ENCODE measurements around the gene WDR17.

Gene WDR17

DNA sequence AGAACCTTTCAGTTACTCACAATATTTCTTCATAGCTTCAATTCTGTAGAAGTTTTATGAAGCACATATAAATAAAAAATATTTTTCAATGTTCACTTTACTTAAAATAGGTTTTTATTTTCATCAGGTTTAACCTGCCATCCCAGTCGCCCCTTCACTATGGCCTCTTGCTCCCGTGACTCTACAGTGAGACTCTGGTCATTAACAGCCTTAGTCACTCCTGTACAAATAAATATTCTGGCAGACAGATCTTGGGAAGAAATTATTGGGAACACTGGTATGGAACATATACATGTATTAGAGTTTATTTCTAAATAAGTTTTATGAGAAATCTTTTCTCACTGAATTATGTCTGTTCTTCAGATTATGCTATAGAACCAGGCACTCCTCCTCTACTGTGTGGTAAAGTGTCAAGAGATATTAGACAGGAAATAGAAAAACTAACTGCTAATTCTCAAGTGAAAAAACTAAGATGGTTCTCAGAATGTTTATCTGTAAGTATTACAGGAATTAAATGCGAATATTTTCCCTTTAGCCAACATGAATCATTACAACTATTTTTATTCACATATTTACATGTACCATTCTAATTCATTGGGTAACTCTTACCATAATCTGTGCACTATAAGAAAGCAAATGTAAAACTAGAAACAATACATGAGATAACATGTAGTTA, 84.2 kb downstream of the WDR17 start:
- Histone ChIP-seq H2BK120ac (ENCODE audit: low read depth, low read length) (no peak overlapping the region), H3K9ac (ENCODE audit: low read depth, low read length, poor library complexity) (no peak overlapping the region), H3K23ac (ENCODE audit: low read depth, low read length, poor library complexity) (no peak overlapping the region), H2BK5ac (ENCODE audit: low read length) (no peak overlapping the region), H2AK5ac (ENCODE audit: low read depth, low read length) (no peak overlapping the region), H2AFZ (ENCODE audit: low read length) (no peak overlapping the region), H2BK12ac (ENCODE audit: low read length) (no peak overlapping the region), H3K27ac (replicated peaks; ENCODE audit: low read length) (no peak overlapping the region), H3K4me2 (ENCODE audit: insufficient read depth, low read length, poor library complexity, severe bottlenecking) (no peak overlapping the region), H3K18ac (ENCODE audit: low read length) (no peak overlapping the region), H3K36me3 (replicated peaks in 1 of 2; ENCODE audit: control insufficient read depth in 2 of 2, insufficient read depth in 2 of 2, low read length in 2 of 2) (peaks cover 0 to 28% of the 10 kb centered on the region in 2 donors), H2BK15ac (ENCODE audit: low read length) (no peak overlapping the region), H4K91ac (ENCODE audit: low read depth, low read length, poor library complexity) (no peak overlapping the region), H3K14ac (ENCODE audit: low read length) (no peak overlapping the region), H3K4me1 (ENCODE audit: control insufficient read depth in 2 of 2, insufficient read depth in 1 of 2, low read depth in 1 of 2, low read length in 2 of 2) (no peaks in the 10 kb centered on the region), H4K8ac (ENCODE audit: low read depth, low read length) (no peak overlapping the region), H3K4ac (ENCODE audit: low read length) (no peak overlapping the region), H3K9me3 (replicated peaks in 1 of 2; ENCODE audit: control insufficient read depth in 2 of 2, insufficient read depth in 1 of 2, low read depth in 1 of 2, low read length in 2 of 2) (no peaks in the 10 kb centered on the region), H3K27me3 (ENCODE audit: control insufficient read depth in 3 of 3, insufficient read depth in 3 of 3, low read depth in 1 of 3, low read length in 3 of 3) (no peaks in the 10 kb centered on the region), H3K79me1 (ENCODE audit: low read depth, low read length) (no peaks in the 10 kb centered on the region), H3K4me3 (ENCODE audit: low read length in 2 of 2) (no peak overlapping the region)
- no peak for DNase-seq (ENCODE audit: low spot score)
- WGBS, 2 donors (ENCODE audit: extremely low coverage in 2 of 2, insufficient read length in 2 of 2, insufficient replicate concordance in 1 of 2): no CpG with 5 or more reads among the region's 3 CpGs

DNA sequence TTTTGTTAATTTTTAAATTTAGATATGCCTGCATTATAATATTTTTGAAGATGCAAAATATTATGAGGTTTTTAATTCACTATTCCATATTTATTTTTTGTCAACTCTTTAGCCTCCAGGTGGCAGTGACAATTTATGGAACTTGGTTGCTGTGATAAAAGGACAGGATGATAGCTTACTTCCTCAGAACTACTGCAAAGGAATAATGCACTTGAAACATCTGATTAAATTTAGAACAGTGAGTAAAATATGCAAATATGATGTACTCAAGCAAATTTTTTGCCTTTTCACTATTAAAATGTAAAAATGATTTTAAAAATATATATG, 84.7 kb downstream of the WDR17 start:
- no peak overlapping the region for H2BK12ac ChIP-seq (ENCODE audit: low read length)
- no peak overlapping the region for H3K18ac ChIP-seq (ENCODE audit: low read length)
- no peak overlapping the region for H3K14ac ChIP-seq (ENCODE audit: low read length)
- no peaks in the 10 kb centered on the region for H3K4me1 ChIP-seq (ENCODE audit: control insufficient read depth in 2 of 2, insufficient read depth in 1 of 2, low read depth in 1 of 2, low read length in 2 of 2)
- H3K4ac ChIP-seq (ENCODE audit: low read length): no peak overlapping the region
- H4K91ac ChIP-seq (ENCODE audit: low read depth, low read length, poor library complexity): no peak overlapping the region
- DNase-seq (ENCODE audit: low spot score): no peak
- no peak overlapping the region for H2BK120ac ChIP-seq (ENCODE audit: low read depth, low read length)
- no peak overlapping the region for H3K4me3 ChIP-seq (ENCODE audit: low read length in 2 of 2)
- H3K9ac ChIP-seq (ENCODE audit: low read depth, low read length, poor library complexity): no peak overlapping the region
- H2BK5ac ChIP-seq (ENCODE audit: low read length): no peak overlapping the region
- no peaks in the 10 kb centered on the region for H3K79me1 ChIP-seq (ENCODE audit: low read depth, low read length)
- H3K4me2 ChIP-seq (ENCODE audit: insufficient read depth, low read length, poor library complexity, severe bottlenecking): no peak overlapping the region
- no peak overlapping the region for H2AK5ac ChIP-seq (ENCODE audit: low read depth, low read length)
- no peaks in the 10 kb centered on the region for H3K27me3 ChIP-seq (ENCODE audit: control insufficient read depth in 3 of 3, insufficient read depth in 3 of 3, low read depth in 1 of 3, low read length in 3 of 3)
- H3K36me3 ChIP-seq (replicated peaks in 1 of 2; ENCODE audit: control insufficient read depth in 2 of 2, insufficient read depth in 2 of 2, low read length in 2 of 2): peaks cover 0 to 28% of the 10 kb centered on the region in 2 donors
- H2AFZ ChIP-seq (ENCODE audit: low read length): no peak overlapping the region
- H4K8ac ChIP-seq (ENCODE audit: low read depth, low read length): no peak overlapping the region
- H3K27ac ChIP-seq (replicated peaks; ENCODE audit: low read length): no peak overlapping the region
- no peaks in the 10 kb centered on the region for H3K9me3 ChIP-seq (replicated peaks in 1 of 2; ENCODE audit: control insufficient read depth in 2 of 2, insufficient read depth in 1 of 2, low read depth in 1 of 2, low read length in 2 of 2)
- H2BK15ac ChIP-seq (ENCODE audit: low read length): no peak overlapping the region
- no peak overlapping the region for H3K23ac ChIP-seq (ENCODE audit: low read depth, low read length, poor library complexity)

DNA sequence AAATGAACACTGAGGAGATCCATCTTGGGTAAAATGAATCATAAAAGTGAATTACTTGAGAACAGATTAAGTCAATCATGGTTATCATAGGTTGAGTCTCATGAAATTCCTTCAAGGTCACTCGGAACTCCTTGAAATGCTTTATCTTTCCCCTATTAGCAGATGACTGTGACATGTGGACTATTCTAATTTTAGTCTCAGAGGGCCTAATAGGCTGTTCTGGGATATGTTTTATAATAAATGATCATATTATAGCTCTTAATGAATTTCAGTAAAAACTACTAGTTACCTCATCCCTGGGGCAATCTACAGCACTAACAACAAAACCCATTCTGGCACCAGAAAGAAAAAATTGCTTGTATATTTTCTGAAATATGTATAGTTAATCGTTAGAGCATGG, 85.1 kb downstream of the WDR17 start:
- Histone ChIP-seq H2AK5ac (ENCODE audit: low read depth, low read length) (no peak overlapping the region), H3K4me3 (ENCODE audit: low read length in 2 of 2) (no peak overlapping the region), H3K9me3 (replicated peaks in 1 of 2; ENCODE audit: control insufficient read depth in 2 of 2, insufficient read depth in 1 of 2, low read depth in 1 of 2, low read length in 2 of 2) (no peaks in the 10 kb centered on the region), H2BK12ac (ENCODE audit: low read length) (no peak overlapping the region), H2AFZ (ENCODE audit: low read length) (no peak overlapping the region), H3K23ac (ENCODE audit: low read depth, low read length, poor library complexity) (no peak overlapping the region), H3K27me3 (ENCODE audit: control insufficient read depth in 3 of 3, insufficient read depth in 3 of 3, low read depth in 1 of 3, low read length in 3 of 3) (no peaks in the 10 kb centered on the region), H4K91ac (ENCODE audit: low read depth, low read length, poor library complexity) (no peak overlapping the region), H3K4ac (ENCODE audit: low read length) (no peak overlapping the region), H2BK15ac (ENCODE audit: low read length) (no peak overlapping the region), H3K4me1 (ENCODE audit: control insufficient read depth in 2 of 2, insufficient read depth in 1 of 2, low read depth in 1 of 2, low read length in 2 of 2) (no peaks in the 10 kb centered on the region), H3K9ac (ENCODE audit: low read depth, low read length, poor library complexity) (no peak overlapping the region), H2BK120ac (ENCODE audit: low read depth, low read length) (no peak overlapping the region), H3K36me3 (replicated peaks in 1 of 2; ENCODE audit: control insufficient read depth in 2 of 2, insufficient read depth in 2 of 2, low read length in 2 of 2) (peaks cover 0 to 28% of the 10 kb centered on the region in 2 donors), H3K79me1 (ENCODE audit: low read depth, low read length) (no peaks in the 10 kb centered on the region), H4K8ac (ENCODE audit: low read depth, low read length) (no peak overlapping the region), H3K27ac (replicated peaks; ENCODE audit: low read length) (no peak overlapping the region), H3K14ac (ENCODE audit: low read length) (no peak overlapping the region), H3K4me2 (ENCODE audit: insufficient read depth, low read length, poor library complexity, severe bottlenecking) (no peak overlapping the region), H3K18ac (ENCODE audit: low read length) (no peak overlapping the region), H2BK5ac (ENCODE audit: low read length) (no peak overlapping the region)
- DNase-seq (ENCODE audit: low spot score): no peak
- no CpG with 5 or more reads among the region's 2 CpGs for WGBS, 2 donors (ENCODE audit: extremely low coverage in 2 of 2, insufficient read length in 2 of 2, insufficient replicate concordance in 1 of 2)

DNA sequence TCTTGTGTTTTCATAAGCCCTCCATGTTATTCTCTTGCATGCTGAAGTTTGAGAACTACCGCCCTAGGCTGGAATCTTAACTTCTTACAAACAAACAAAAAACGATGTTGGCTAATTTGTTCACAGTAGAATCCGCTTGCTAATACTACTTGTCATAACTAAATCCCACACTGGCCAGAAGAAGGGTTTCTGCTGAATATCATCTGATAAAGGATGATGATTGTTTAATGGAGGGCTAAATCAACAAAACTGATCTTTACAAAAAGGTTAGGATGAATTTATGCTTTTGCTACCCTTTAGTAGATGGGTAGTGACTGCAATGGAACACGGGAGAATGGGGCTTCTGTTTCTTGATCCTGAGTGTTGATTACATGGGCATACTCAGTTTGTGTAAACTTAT, 87.5 kb downstream of the WDR17 start:
- Histone ChIP-seq H3K79me1 (ENCODE audit: low read depth, low read length) (no peaks in the 10 kb centered on the region), H3K4me3 (ENCODE audit: low read length in 2 of 2) (no peak overlapping the region), H4K91ac (ENCODE audit: low read depth, low read length, poor library complexity) (no peak overlapping the region), H3K9ac (ENCODE audit: low read depth, low read length, poor library complexity) (no peak overlapping the region), H3K27ac (replicated peaks; ENCODE audit: low read length) (no peak overlapping the region), H3K27me3 (ENCODE audit: control insufficient read depth in 3 of 3, insufficient read depth in 3 of 3, low read depth in 1 of 3, low read length in 3 of 3) (no peaks in the 10 kb centered on the region), H3K18ac (ENCODE audit: low read length) (no peak overlapping the region), H3K4me1 (ENCODE audit: control insufficient read depth in 2 of 2, insufficient read depth in 1 of 2, low read depth in 1 of 2, low read length in 2 of 2) (no peaks in the 10 kb centered on the region), H3K4ac (ENCODE audit: low read length) (no peak overlapping the region), H2BK120ac (ENCODE audit: low read depth, low read length) (no peak overlapping the region), H3K23ac (ENCODE audit: low read depth, low read length, poor library complexity) (no peak overlapping the region), H3K4me2 (ENCODE audit: insufficient read depth, low read length, poor library complexity, severe bottlenecking) (no peak overlapping the region), H3K14ac (ENCODE audit: low read length) (no peak overlapping the region), H2AFZ (ENCODE audit: low read length) (no peak overlapping the region), H3K9me3 (replicated peaks in 1 of 2; ENCODE audit: control insufficient read depth in 2 of 2, insufficient read depth in 1 of 2, low read depth in 1 of 2, low read length in 2 of 2) (no peaks in the 10 kb centered on the region), H2AK5ac (ENCODE audit: low read depth, low read length) (no peak overlapping the region), H3K36me3 (replicated peaks in 1 of 2; ENCODE audit: control insufficient read depth in 2 of 2, insufficient read depth in 2 of 2, low read length in 2 of 2) (peaks cover 0 to 31% of the 10 kb centered on the region in 2 donors), H2BK15ac (ENCODE audit: low read length) (no peak overlapping the region), H4K8ac (ENCODE audit: low read depth, low read length) (no peak overlapping the region), H2BK5ac (ENCODE audit: low read length) (no peak overlapping the region), H2BK12ac (ENCODE audit: low read length) (no peak overlapping the region)
- no peak for DNase-seq (ENCODE audit: low spot score)
- WGBS, 2 donors (ENCODE audit: extremely low coverage in 2 of 2, insufficient read length in 2 of 2, insufficient replicate concordance in 1 of 2): no CpG with 5 or more reads among the region's 4 CpGs
